B cell (primary cell): ENCODE results near the gene MAP7D2.

Experiments used
- CTCF ChIP-seq: fragments of 200-600 bp; IDR thresholded peaks from one replicate; pipeline ENCODE4 v1.8.0; 2022; ENCODE audit warnings: antibody characterized with exemption, mild to moderate bottlenecking
- EZH2 ChIP-seq: IDR thresholded peaks from 2 replicates; pipeline ENCODE4 v1.6.1; 2012; ENCODE audit warnings: borderline replicate concordance, low read depth, mild to moderate bottlenecking, moderate library complexity, low read length; ENCODE audit not compliant: insufficient read depth, poor library complexity, severe bottlenecking

- TF ChIP-seq EZH2 (no peak), CTCF (no peak)
Measured at GRCh38 chrX:20124964-20125363, 8.3 kb upstream of the MAP7D2 start.
